IPS-18c (cell line): ENCODE measurements around the gene TELO2.
"Not testable (repeated sequence)": the region's sequence is repeated elsewhere in the genome, so short reads cannot be mapped to it uniquely, and the experiment has no call there.

Experiments used
- H3K4me3 ChIP-seq: 2 replicates; pipeline ENCODE4 v1.7.0; 2013; ENCODE audit warnings: low read depth, mild to moderate bottlenecking, low read length, moderate library complexity; ENCODE audit not compliant: insufficient read depth
- H3K9me3 ChIP-seq: one replicate; pipeline ENCODE4 v1.6.1; 2013; ENCODE audit warnings: mild to moderate bottlenecking, low read length, moderate library complexity; ENCODE audit not compliant: control insufficient read depth, insufficient read depth

The TELO2 gene

GRCh38 chr16:1455190-1456171 is 37.7 kb upstream of the TELO2 start:
- Histone ChIP-seq H3K4me3 (no peak overlapping the region), H3K9me3 (no peaks in the 10 kb centered on the region)

- H3K4me3 ChIP-seq, result no peak overlapping the region
- no peaks in the 10 kb centered on the region for H3K9me3 ChIP-seq
These were observed 36.2 kb upstream of the TELO2 start for GRCh38 chr16:1456951-1457350.

GRCh38 chr16:1457489-1458245 is 35.5 kb upstream of the TELO2 start:
- Histone ChIP-seq H3K9me3 (no peaks in the 10 kb centered on the region), H3K4me3 (no peak overlapping the region)

- no peak overlapping the region for H3K4me3 ChIP-seq
These were observed 34.7 kb upstream of the TELO2 start for GRCh38 chr16:1458336-1458976.

GRCh38 chr16:1458977-1459341 is 34.2 kb upstream of the TELO2 start:
- no peak overlapping the region for H3K4me3 ChIP-seq
- H3K9me3 ChIP-seq, result no peaks in the 10 kb centered on the region

More at GRCh38 chr16:1458336-1458976, 34.7 kb upstream of the TELO2 start:
- no peaks in the 10 kb centered on the region for H3K9me3 ChIP-seq

GRCh38 chr16:1459967-1460366 is 33.2 kb upstream of the TELO2 start:
- Histone ChIP-seq H3K4me3 (no peak overlapping the region), H3K9me3 (no peaks in the 10 kb centered on the region)

- H3K9me3 ChIP-seq, result no peaks in the 10 kb centered on the region
- H3K4me3 ChIP-seq, result no peak overlapping the region
These were observed 32.5 kb upstream of the TELO2 start for GRCh38 chr16:1460602-1461138.

- Histone ChIP-seq H3K4me3 (no peak overlapping the region), H3K9me3 (no peaks in the 10 kb centered on the region)
These were observed 32.0 kb upstream of the TELO2 start for GRCh38 chr16:1461146-1461545.

GRCh38 chr16:1464196-1464893 is 28.8 kb upstream of the TELO2 start:
- H3K9me3 ChIP-seq, result no peaks in the 10 kb centered on the region

GRCh38 chr16:1464894-1465566 is 28.1 kb upstream of the TELO2 start:
- Histone ChIP-seq H3K4me3 (no peak overlapping the region), H3K9me3 (no peaks in the 10 kb centered on the region)

More at GRCh38 chr16:1464196-1464893, 28.8 kb upstream of the TELO2 start:
- no peak overlapping the region for H3K4me3 ChIP-seq

- no peaks in the 10 kb centered on the region for H3K9me3 ChIP-seq
- H3K4me3 ChIP-seq, result no peak overlapping the region
These were observed 27.6 kb upstream of the TELO2 start for GRCh38 chr16:1465567-1465915.

GRCh38 chr16:1466054-1466453 is 27.1 kb upstream of the TELO2 start:
- no peak overlapping the region for H3K4me3 ChIP-seq
- H3K9me3 ChIP-seq, result no peaks in the 10 kb centered on the region

- H3K9me3 ChIP-seq, result no peaks in the 10 kb centered on the region
- H3K4me3 ChIP-seq, result no peak overlapping the region
These were observed 26.1 kb upstream of the TELO2 start for GRCh38 chr16:1466968-1467521.

- Histone ChIP-seq H3K9me3 (no peaks in the 10 kb centered on the region), H3K4me3 (no peak overlapping the region)
These were observed 24.7 kb upstream of the TELO2 start for GRCh38 chr16:1468426-1468810.

- H3K4me3 ChIP-seq, result not testable (repeated sequence)
These were observed 24.0 kb upstream of the TELO2 start for GRCh38 chr16:1469141-1469540.

GRCh38 chr16:1469693-1470201 is 23.4 kb upstream of the TELO2 start:
- no peak overlapping the region for H3K4me3 ChIP-seq
- H3K9me3 ChIP-seq, result no peaks in the 10 kb centered on the region

More at GRCh38 chr16:1469141-1469540, 24.0 kb upstream of the TELO2 start:
- H3K9me3 ChIP-seq, result not testable (repeated sequence)
